NCI-H226 (cell line): ENCODE results near the gene CYP4X1.
"Not testable (repeated sequence)": the region's sequence is repeated elsewhere in the genome, so short reads cannot be mapped to it uniquely, and the experiment has no call there.

Experiments
- DNase-seq: peaks from one replicate; pipeline ENCODE4 v3.0.0-alpha.2; 2015

Gene CYP4X1

GRCh38 chr1:47089356-47089755 lies 65.9 kb downstream of the CYP4X1 start:
- DNase-seq = not testable (repeated sequence)

DNA sequence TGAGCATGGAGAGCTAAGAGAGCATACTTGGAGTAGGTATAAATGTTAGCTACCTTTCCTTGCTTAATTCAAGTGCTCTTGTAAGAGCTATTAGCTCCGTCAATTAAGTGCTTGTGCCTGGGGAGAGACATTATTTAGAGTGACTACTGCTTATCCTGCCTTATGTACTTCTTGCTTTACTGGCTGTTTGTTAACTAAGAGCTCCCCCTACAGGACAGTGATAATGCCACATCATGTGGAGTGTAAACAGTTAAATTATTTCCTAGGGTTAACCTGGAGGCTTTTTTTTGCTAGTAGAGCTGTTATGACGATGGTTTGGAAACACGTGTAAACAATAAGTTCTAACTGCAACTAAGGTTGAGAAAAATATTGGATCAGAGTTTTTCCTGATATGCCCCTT lies 68.0 kb downstream of the CYP4X1 start:
- DNase-seq = not testable (repeated sequence)
